GM06990 (cell line): ENCODE data around the gene PGPEP1.
A peak's percentile ranks its signal among the peaks of the same experiment; 100 is the strongest.
"Not testable (repeated sequence)": the region's sequence is repeated elsewhere in the genome, so short reads cannot be mapped to it uniquely, and the experiment has no call there.

ENCODE experiments used
- DNase-seq: peaks from one replicate; pipeline ENCODE4 v3.0.0-alpha.2; 2011; ENCODE audit not compliant: insufficient read length; ENCODE audit errors: extremely low read depth
- H3K27me3 ChIP-seq: replicated peaks from 2 replicates; pipeline ENCODE4 v1.6.0; 2011; ENCODE audit warnings: low read length; ENCODE audit not compliant: control insufficient read depth, insufficient read depth
- H3K36me3 ChIP-seq: 2 replicates; pipeline ENCODE4 v1.5.1; 2011; ENCODE audit warnings: low read length; ENCODE audit not compliant: control insufficient read depth, insufficient read depth
- H3K4me3 ChIP-seq: replicated peaks from 2 replicates; pipeline ENCODE4 v1.5.1; 2011; ENCODE audit warnings: low read depth, mild to moderate bottlenecking, control low read depth, low read length
- CTCF ChIP-seq: IDR thresholded peaks from 2 replicates; pipeline ENCODE4 v1.5.1; 2011; ENCODE audit warnings: low read length, control low read depth, mild to moderate bottlenecking, inconsistent platforms; ENCODE audit not compliant: insufficient read depth, poor library complexity, severe bottlenecking

The PGPEP1 gene

DNA sequence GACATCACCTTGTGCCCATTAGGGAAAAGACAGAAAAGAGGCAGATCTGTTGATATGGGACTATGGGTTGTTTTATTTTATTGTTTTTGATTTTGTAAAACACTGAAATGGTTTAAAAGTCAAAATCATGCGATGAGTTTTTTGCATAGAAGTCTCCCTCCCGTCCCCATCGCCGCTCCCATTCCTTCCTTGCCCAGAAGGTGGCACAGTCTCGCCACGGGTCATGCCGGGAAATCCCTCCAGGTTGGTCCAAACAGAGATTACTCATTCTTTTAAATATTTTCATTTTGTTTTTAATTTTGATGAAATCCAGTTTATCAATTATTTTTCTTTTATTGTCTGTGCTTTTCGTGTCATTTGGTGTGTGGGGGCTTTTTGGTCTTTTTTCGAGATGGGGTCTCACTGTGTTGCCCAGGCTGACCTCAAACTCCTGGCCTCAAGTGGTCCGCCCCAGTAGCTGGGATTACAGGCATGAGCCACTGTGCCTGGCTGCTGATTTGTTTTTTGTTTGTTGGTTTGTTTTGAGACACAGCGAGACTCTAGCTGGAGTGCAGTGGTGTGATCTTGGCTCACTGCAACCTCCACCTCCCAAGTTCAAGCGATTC, 9.2 kb downstream of the PGPEP1 start:
- peak; percentile 74 for TF ChIP-seq CTCF
- Histone ChIP-seq H3K36me3 (no peaks in the 10 kb centered on the region; the same call in 1 of the 2 replicates), H3K27me3 (no peaks in the 10 kb centered on the region), H3K4me3 (no peak overlapping the region)
- DNase-seq = no peak

DNA sequence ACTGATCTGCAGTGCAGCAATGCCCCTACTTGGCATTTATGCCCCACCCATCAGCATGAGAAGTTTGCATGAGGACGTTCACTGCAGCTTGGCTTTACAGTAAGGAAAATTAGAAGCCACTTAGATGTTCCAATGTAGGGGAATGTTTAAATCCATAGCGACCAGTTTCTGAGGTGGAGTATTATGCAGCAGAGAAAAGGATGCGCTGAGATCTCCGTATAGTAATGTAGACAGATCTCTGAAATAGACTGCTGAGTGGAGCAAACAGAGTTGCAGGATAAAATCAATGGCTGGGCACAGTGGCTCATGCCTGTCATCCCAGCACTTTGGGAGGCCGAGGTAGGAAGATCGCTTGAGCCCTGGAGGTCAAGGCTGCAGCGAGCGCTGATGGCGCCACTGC, 10.1 kb downstream of the PGPEP1 start:
- TF ChIP-seq CTCF = no peak
- H3K4me3 ChIP-seq = no peak overlapping the region
- H3K27me3 ChIP-seq = no peaks in the 10 kb centered on the region
- no peaks in the 10 kb centered on the region; the same call in 1 of the 2 replicates for H3K36me3 ChIP-seq
- DNase-seq = no peak

- DNase-seq = no peak
- H3K27me3 ChIP-seq = no peaks in the 10 kb centered on the region
- H3K36me3 ChIP-seq = peaks cover 6% of the 10 kb centered on the region
- TF ChIP-seq CTCF = no peak
- no peak overlapping the region for H3K4me3 ChIP-seq
These were observed 11.1 kb downstream of the PGPEP1 start for GRCh38 chr19:18351544-18351943.

GRCh38 chr19:18353378-18354005, 13.1 kb downstream of the PGPEP1 start:
- peaks cover 16% of the 10 kb centered on the region for H3K36me3 ChIP-seq
- no peak for DNase-seq
- no peak overlapping the region for H3K4me3 ChIP-seq
- no peak for TF ChIP-seq CTCF
- no peaks in the 10 kb centered on the region for H3K27me3 ChIP-seq

DNA sequence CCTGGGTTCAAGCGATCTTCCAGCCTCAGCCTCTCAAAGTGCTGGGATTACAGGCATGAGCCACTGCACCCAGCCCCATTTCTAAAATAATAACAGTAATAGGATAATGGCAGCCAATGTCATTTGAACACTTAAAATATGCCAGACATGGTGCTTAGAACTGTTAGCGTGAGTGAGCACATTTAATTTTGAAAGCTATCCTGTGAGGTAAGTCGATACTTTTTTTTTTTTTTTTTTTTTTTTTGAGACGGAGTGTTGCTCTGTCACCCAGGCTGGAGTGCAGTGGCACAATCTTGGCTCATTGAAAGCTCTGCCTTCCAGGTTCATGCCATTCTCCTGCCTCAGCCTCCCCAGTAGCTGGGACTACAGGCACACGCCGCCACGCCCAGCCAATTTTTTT, 14.3 kb downstream of the PGPEP1 start:
- not testable (repeated sequence) for H3K4me3 ChIP-seq, H3K27me3 ChIP-seq, DNase-seq
- H3K36me3 ChIP-seq = peaks cover 20% of the 10 kb centered on the region

GRCh38 chr19:18357041-18357440, 16.6 kb downstream of the PGPEP1 start:
- Histone ChIP-seq H3K27me3 (no peaks in the 10 kb centered on the region), H3K4me3 (no peak overlapping the region), H3K36me3 (peaks cover 21% of the 10 kb centered on the region)
- TF ChIP-seq CTCF = no peak
- DNase-seq = no peak
